A172 (cell line): ENCODE measurements around the gene C4BPB. TPM values are rescaled to one million over a fixed set of nuclear protein-coding genes. Genes with fewer than 3 reads are reported as not detected.
"Not testable (repeated sequence)": the region's sequence is repeated elsewhere in the genome, so short reads cannot be mapped to it uniquely, and the experiment has no call there.

Source experiments
- DNase-seq: peaks from one replicate; pipeline ENCODE4 v3.0.0-alpha.2; 2015; ENCODE audit warnings: low spot score
- total RNA-seq: library from RNA; depleted of rRNA; stranded (reverse); fragments of >200 nt; shearing (Covaris generic); gene quantifications from 2 replicates; pipeline ENCODE4 v1.2.3, GENCODE V29; 2014; rRNA removed

Gene C4BPB
- total RNA-seq, result 7.3 and 11.1 TPM in 2 replicates

DNA sequence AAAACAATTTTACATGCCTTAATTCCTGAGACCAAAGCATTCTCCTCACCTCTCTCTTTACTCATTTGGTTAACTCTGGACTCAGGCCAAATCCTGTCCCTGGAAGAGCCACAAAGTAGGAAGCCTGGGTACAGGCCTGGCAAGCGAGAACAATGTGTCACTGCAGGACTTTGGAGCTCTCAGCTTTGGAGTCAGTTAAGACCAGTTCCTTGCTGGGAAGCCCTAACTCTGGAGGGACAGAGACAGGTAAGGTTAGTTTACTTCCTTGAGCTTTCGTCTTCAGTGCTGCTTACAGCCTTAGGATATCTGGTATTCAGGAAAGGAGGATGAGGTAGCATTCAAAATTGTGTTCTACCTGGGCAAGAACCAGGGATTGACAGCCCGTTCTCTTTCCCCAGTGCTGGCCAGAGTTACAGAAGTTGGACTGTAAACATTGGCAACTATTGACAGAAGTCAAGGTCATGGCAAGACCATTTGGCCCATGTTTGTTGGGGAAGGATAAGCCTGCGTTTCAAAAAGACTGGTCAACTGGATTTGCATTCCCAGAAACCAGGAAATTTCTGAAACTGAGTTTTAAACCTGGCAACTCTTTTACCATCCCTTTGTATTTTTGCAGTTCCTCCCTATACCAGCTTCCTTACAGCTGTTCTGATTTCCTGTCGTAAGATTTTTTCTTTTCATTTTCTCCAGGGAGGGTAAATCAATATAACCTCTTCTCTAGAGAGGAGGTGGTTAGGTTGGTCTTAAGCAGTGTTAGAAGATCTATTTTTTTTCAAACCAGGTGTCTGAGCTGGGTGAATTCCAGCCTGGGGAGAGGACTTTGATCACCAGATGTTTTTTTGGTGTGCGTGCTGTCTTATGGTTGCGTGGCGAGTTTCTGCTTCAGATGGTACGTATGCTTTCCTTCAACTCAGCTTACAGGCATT lies at the start of gene C4BPB:
Gene C4BPB (plus strand): TSS at position 160 of the 926 bp plus-strand sequence. CDS start 672 bp downstream, at position 832.
- DNase-seq, result peak; percentile 65

DNA sequence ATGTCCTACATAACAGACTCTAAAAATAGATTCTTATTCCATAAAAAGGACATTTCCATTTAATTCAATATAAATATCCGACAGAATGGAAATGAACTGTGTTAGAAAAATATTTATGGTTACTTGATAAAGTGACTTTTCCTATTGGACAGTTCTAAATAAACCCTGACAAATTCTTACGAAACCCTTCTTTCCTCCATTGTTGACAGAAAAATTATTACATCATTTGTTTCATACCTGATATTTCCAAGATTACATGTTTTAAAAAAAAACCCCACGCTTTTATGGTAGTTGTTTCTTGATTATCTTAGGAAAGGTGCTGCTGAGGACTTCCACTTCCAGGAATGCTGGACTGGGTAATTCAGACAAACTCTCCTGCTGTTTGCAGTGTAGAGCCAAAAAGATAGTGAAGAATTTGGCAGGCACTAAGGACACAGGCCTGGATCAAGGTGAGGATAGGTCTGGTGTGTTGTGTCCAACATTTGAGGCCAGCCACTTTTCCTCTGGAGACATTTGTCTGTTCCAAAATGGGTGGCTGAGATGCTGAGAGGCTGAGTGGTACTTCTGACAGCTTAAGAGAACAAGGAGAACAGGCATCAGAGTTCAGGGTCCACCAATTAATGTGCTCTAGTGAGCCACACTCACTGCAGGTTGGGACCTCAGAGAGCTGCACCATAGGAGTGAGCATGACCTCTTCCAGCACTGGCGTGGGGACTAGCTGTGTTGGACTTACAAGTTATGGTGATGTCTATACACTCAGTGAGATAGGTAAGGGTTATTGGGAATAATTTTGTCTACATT lies 49.1 kb upstream of the C4BPB start:
- DNase-seq, result no peak

GRCh38 chr1:207040181-207040533 lies 48.5 kb upstream of the C4BPB start:
- no peak for DNase-seq

GRCh38 chr1:207041397-207041796 lies 47.3 kb upstream of the C4BPB start:
- not testable (repeated sequence) for DNase-seq

GRCh38 chr1:207045453-207045852 lies 43.2 kb upstream of the C4BPB start:
- no peak for DNase-seq

- DNase-seq, result no peak
These were observed 41.2 kb upstream of the C4BPB start for GRCh38 chr1:207047505-207047904.

GRCh38 chr1:207048041-207048440 lies 40.6 kb upstream of the C4BPB start:
- no peak for DNase-seq

- no peak for DNase-seq
These were observed 39.6 kb upstream of the C4BPB start for GRCh38 chr1:207049054-207049453.

DNA sequence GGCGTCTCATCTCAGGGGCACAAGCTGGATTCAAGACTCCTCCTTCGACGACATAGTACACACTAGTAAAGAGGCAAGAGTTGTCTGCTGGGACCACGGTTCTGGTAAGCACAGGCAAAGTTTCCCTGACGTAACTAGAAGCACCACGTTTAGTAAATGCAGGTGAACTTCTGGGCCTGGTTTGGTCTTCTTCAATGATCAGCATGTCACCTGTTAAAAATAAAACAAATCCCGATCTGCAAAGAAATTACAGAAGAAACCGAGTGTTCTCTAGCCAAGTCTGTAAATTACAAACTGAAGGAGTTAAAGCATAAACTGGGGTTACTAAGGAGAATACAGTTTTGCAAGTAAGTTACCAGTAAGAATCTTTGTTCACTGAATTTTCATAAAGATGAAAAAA lies 39.1 kb upstream of the C4BPB start:
- DNase-seq, result no peak

DNA sequence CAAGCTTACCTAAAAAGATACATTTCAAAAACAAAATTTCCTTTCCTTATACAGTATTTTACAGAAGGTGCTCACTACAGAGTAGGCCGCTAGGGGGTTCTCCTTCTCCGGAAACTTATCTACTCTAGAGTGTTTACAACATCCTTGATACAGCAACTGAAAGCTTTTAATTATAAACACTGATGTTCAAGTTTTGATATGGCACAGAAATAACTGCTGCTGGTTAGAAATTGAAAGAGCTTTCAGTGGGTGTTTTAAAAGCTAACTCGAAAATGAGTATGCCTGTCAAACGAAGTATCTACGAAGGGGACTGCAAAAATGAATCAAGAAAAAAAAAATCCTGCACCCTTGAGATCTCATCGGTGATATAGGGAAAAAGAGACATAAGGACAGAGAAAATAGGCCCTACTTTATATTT lies 38.7 kb upstream of the C4BPB start:
- peak; percentile 60 for DNase-seq

DNA sequence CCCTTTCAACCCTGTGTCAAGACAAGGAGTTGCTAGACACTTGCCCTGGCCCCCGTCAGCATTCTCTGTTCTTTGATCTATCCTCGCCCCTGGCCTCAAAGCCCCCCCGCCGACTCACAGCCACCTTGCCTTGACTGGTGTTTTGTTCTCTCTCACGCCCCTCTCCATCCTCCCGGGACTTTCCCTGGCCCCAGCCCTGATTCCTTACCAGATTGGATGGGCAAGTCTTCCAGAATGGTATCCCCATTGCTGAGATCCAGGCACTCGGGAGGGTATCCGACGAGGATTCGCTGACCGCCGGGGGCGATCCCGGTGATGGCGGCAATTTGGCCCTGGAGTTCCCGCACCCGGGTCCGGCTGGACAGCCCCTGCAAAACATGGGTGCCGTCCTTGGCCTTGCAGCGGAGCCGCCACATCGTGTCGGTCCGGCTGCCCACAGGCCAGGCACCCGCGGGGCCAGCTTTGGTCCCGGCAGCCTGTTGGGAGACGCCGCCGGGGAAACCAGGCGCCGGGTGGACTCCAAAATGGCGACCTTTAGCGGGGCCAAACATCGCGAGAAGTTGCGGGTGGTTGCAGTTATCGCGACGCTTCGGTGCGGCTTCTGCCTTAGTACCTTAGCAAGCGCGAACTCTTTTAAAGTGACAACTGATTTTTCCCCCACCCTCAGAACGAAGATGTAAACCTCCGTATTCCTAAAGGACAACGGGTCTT lies 38.0 kb upstream of the C4BPB start:
- peak; percentile 72 for DNase-seq

DNA sequence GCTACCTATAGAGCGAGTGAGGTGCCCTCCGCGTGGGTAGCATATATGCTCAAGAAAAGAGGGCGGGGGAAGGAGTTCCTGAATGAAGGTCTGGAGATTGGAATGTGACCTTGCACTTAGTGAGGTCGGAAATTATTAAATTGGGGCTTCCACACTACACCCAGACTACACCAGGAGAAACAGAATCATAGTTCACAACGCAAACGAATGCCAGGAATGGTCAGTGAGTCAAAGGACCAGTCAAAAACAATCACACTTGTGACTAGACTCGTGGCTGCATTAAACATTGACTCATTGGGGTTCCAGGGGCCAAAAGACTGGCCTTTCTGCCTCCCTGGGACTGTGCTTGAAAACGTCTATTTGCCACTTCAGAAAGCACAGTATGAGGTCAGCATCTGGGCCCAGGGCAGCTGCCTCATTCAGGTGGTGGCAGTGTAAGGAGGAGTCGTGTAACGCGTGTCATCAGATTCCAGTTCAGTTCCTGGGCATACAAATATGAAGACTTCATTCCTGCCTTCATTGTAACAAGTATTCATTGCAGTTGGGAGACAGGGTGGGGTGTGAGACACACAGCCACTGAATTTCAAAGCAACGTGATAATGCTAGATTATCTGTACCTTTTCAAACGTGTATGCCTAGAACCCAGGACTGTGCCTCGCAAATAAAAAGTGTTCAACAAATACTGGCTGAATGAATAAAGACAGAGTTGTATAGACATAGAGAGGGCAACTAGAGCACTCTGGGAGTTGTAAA lies 37.3 kb upstream of the C4BPB start, which contains the start of gene YOD1:
Gene YOD1 (minus strand): TSS at position 18 of the 753 bp plus-strand sequence. CDS start 178 bp downstream, outside the sequence.
- DNase-seq, result peak; percentile 89

GRCh38 chr1:207052911-207053769 lies 35.5 kb upstream of the C4BPB start, which contains the start of gene PFKFB2:
TSS of gene PFKFB2 (plus strand) at chr1:207053275. CDS start at chr1:207054718, 1,443 bp downstream.
- peak; percentile 98 for DNase-seq

GRCh38 chr1:207054491-207054890 lies 34.2 kb upstream of the C4BPB start:
- no peak for DNase-seq

DNA sequence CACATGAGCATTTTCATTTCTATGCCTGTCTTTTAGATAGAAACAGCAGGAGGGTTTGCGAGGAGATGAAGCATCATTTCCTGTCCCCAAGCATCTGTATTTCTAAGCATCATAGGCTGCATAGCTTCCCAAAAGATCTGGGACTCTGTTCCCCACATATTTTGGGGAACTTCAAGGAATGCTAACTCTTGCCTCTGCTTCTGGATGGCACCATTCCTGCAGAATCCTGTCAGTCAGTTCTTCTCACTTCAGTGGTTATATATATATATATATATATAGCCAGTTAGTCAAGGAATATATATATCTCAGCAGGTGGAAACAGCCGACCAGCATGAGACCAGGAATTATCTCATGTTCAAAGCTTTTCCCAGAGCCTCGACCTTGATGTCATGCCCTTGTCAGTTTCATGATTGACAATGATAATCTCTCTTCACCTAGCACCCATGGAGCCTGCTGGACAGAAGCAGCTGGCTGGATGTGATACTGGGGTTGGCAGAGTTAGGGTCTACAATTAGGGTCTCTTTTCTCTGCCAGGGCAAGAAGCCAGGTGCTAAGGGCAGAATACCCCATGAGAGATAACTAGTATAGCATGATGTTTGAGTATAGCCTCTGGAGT lies 33.2 kb upstream of the C4BPB start:
- DNase-seq, result no peak

GRCh38 chr1:207056673-207057072 lies 32.0 kb upstream of the C4BPB start:
- no peak for DNase-seq

- no peak for DNase-seq
These were observed 30.4 kb upstream of the C4BPB start for GRCh38 chr1:207058252-207058651.

GRCh38 chr1:207058878-207059867 lies 29.5 kb upstream of the C4BPB start:
- no peak for DNase-seq
